ENCODE results near the gene CINP.
A peak's percentile ranks its signal among the peaks of the same experiment; 100 is the strongest.

The CINP gene

DNA sequence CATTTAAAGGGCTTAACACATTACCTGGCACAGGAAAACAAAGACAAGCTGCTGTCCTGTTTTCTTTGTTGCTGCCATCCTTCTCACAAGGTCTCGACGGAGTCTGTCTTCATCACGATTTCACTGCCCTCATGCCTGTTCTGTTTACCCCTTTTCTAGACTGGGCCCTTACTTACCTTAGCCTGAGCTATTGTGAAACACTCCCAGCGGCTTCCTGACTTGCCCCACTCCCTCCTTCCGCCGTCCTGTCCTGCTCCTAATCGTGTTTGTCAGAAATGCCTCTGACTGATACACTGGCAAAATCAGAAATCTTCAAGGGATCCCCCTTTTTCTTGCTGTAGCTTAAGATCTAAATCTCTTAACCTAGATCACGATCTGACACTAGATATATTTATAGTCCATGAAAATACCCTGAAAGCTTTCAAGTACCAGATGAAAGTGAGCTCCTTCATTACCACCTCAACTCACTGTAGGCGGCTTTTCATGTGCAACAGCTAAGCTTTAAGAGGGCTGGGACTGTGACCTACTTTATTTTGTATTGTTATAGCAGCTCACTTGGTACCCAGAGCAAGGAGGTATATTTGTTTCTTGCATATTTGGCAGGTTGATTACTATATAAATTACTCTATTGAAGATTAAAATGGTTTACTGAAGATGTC lies 32.2 kb upstream of the CINP start:
- Mint-ChIP-seq H3K9me3 (peaks cover 40% of the 10 kb centered on the region), H3K27ac (peak overlapping the region; percentile 62), H3K36me3 (ENCODE audit: low read depth) (peaks cover 72% of the 10 kb centered on the region), H3K4me1 (peaks cover 12% of the 10 kb centered on the region), H3K27me3 (ENCODE audit: low read depth, poor library complexity) (peaks cover 5% of the 10 kb centered on the region), H3K4me3 (no peak overlapping the region)
- no peak for TF ChIP-seq CTCF (IDR thresholded peaks at IDR 0.05)
- no peak for DNase-seq

DNA sequence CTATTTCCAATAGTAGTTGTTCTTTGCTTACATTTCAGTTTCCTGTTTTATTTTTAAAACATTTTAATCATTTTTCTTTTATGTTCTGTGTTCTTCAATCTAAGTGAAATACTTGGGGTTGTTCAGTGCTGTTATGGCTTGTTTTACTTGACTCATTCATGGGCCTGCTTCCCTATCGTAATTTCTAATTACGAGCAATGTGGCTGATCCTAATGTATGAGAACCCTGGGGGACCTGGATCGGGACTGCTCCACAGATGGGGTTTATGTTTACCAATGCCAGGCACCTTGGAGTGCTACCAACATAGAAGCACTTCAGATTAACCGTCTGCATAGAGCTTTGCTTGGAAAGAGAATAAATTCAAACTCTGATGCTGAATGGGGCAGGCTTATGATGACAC lies 29.8 kb upstream of the CINP start:
- H3K4me1 Mint-ChIP-seq = peaks cover 12% of the 10 kb centered on the region
- no peak for DNase-seq
- peaks cover 62% of the 10 kb centered on the region for H3K36me3 Mint-ChIP-seq (ENCODE audit: low read depth)
- TF ChIP-seq CTCF (IDR thresholded peaks at IDR 0.05) = no peak
- peaks cover 18% of the 10 kb centered on the region for H3K9me3 Mint-ChIP-seq
- H3K27me3 Mint-ChIP-seq (ENCODE audit: low read depth, poor library complexity) = no peaks in the 10 kb centered on the region
- no peak overlapping the region for H3K27ac Mint-ChIP-seq
- H3K4me3 Mint-ChIP-seq = no peak overlapping the region

GRCh38 chr14:102390064-102390855 lies 27.6 kb upstream of the CINP start:
- no peak for TF ChIP-seq CTCF (IDR thresholded peaks at IDR 0.05)
- DNase-seq = no peak
- Mint-ChIP-seq H3K36me3 (ENCODE audit: low read depth) (peaks cover 56% of the 10 kb centered on the region), H3K4me3 (no peak overlapping the region), H3K27me3 (ENCODE audit: low read depth, poor library complexity) (no peaks in the 10 kb centered on the region), H3K4me1 (peaks cover 12% of the 10 kb centered on the region), H3K9me3 (peaks cover 5% of the 10 kb centered on the region), H3K27ac (no peak overlapping the region)

DNA sequence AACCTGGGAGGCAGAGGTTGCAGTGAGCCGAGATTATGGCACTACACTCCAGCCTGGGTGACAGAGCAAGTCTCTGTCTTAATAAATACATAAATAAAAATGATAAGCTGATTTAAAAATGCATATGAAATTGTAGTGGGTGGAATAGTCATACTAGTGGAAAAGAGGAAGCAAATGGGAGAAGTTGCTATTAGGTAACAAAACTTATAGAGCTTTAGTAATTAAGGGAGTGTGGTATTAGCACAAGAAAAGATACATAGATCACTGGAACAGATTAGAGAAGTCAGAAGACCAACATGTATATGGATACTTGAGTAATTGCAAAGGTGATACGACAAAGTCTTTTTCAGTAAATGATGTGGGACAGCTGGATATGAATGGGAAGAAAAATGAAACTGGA lies 26.6 kb upstream of the CINP start:
- peaks cover 5% of the 10 kb centered on the region for H3K4me1 Mint-ChIP-seq
- H3K27me3 Mint-ChIP-seq (ENCODE audit: low read depth, poor library complexity) = no peaks in the 10 kb centered on the region
- H3K9me3 Mint-ChIP-seq = peaks cover 5% of the 10 kb centered on the region
- H3K27ac Mint-ChIP-seq = no peak overlapping the region
- H3K36me3 Mint-ChIP-seq (ENCODE audit: low read depth) = peaks cover 56% of the 10 kb centered on the region
- TF ChIP-seq CTCF (IDR thresholded peaks at IDR 0.05) = no peak
- DNase-seq = no peak
- H3K4me3 Mint-ChIP-seq = no peak overlapping the region

- DNase-seq = no peak
- Mint-ChIP-seq H3K9me3 (peaks cover 1% of the 10 kb centered on the region), H3K4me1 (no peaks in the 10 kb centered on the region), H3K36me3 (ENCODE audit: low read depth) (peaks cover 47% of the 10 kb centered on the region), H3K27me3 (ENCODE audit: low read depth, poor library complexity) (no peaks in the 10 kb centered on the region), H3K27ac (no peak overlapping the region), H3K4me3 (no peak overlapping the region)
- TF ChIP-seq CTCF (IDR thresholded peaks at IDR 0.05) = no peak
These were observed 24.4 kb upstream of the CINP start for GRCh38 chr14:102387086-102387485.
